HG02852 (cell line): ENCODE data around the gene GSK3B.
"Not testable (repeated sequence)": the region's sequence is repeated elsewhere in the genome, so short reads cannot be mapped to it uniquely, and the experiment has no call there.

Experiments
- ATAC-seq: cut with Tn5 transposase; IDR thresholded peaks from one replicate; pipeline ENCODE4 v1.9.1; 2021; ENCODE audit warnings: mild to moderate bottlenecking, moderate library complexity; ENCODE audit not compliant: unreplicated experiment

Gene GSK3B

DNA sequence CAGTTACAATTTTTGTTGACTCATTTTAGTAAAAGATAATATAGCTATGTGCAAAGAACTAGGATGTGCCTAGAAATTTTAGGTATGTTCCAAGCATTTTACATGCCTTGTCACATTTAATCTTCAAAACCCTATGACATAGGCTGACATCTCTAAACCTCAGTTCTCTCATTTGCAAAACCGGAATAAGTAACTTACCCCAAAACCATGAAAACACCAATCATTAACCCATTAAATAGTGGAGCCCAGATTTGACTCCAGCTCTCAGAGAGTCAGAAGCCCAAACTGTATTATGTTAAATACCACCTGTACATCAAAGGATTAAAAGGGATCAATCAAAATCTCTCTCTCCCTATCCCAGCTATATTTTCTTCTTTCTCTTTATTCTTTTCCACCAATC lies 36.6 kb downstream of the GSK3B start:
- no peak for ATAC-seq

DNA sequence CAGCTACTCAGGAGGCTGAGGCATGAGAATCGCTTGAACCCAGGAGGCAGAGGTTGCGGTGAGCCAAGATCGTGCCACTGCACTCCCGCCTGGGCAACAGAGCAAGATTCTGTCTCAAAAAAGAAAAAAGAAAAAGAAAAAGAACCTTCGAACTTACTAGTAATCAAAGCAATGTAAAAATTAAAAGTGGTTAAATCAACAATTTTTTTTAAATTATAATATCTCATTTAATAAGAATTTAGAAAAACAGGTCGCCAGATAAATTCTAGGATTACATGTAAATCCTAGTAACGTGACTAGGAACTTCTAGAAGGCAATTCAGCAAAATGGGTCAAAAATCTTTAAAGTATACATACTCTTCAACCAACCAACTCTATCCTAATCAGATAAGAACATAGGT lies 37.2 kb downstream of the GSK3B start:
- no peak for ATAC-seq

DNA sequence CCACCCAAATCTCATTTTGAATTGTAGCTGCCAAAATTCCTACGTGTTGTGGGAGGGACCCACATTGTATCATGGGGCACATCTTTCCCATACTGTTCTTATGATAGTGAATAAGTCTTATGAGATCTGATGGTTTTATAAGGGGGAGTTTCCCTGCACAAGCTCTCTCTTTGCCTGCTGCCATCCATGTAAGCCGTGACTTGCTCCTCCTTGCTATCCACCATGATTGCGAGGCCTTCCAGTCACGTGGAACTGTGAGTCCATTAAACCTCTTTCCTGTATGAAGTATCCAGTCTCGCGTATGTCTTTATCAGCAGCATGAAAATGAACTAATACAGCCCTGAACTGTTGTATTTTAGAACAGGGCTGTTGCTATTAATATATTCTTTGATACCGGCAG lies 40.6 kb downstream of the GSK3B start:
- not testable (repeated sequence) for ATAC-seq

DNA sequence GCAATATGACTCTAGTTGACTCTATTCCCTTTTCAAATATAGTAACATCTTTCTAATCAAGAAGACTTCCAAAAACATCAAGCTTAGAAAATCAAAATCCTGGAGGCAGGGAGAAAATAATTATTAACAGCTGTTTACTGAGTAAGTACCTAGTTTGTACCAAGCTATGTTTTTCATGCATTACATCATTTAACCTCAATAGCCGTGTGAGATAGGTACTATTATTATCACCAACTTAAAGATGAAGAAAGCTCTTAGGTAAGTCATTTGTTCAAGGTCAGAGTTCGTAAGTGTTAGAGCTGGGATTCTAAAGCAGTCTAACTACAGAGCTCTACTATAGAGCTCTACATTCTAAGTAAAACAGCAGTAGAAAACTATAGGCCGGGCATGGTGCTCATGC lies 41.6 kb downstream of the GSK3B start:
- ATAC-seq, result no peak

DNA sequence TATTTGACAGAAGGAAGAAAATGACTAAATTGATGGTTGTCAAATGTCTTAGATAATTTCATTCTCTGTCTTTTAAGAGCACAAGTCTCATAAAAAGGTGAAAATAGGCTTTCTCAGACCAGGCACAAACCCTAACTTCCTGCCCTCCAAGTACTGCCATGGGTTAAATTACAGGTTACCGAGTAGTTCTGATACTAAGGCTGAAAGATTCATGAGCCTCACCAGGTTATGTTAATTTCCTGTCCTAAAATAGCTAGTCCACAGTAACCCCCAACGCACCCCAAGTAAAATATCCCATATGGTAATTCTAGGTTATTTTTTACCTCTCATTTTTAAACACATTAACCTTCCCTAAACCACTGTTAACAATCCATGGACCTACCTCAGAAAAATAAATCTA lies 42.0 kb downstream of the GSK3B start:
- ATAC-seq, result peak; percentile 61

DNA sequence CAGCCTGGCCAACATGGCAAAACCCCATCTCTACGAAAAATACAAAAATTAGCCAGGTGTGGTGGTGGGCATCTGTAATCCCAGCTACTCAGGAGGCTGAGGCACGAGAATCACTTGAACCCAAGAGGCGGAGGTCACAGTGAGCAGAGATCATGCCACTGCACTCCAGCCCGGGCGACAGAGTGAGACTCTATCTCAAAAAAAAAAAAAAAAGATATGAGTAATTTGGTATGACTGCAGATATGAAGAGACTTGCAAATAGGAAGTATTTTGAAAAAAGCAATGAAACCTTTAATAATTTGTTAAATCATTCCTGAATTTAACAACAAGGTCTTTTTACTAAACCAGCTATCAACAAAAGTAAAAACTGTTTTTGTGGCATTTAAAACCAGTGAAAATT lies 42.7 kb downstream of the GSK3B start:
- not testable (repeated sequence) for ATAC-seq

DNA sequence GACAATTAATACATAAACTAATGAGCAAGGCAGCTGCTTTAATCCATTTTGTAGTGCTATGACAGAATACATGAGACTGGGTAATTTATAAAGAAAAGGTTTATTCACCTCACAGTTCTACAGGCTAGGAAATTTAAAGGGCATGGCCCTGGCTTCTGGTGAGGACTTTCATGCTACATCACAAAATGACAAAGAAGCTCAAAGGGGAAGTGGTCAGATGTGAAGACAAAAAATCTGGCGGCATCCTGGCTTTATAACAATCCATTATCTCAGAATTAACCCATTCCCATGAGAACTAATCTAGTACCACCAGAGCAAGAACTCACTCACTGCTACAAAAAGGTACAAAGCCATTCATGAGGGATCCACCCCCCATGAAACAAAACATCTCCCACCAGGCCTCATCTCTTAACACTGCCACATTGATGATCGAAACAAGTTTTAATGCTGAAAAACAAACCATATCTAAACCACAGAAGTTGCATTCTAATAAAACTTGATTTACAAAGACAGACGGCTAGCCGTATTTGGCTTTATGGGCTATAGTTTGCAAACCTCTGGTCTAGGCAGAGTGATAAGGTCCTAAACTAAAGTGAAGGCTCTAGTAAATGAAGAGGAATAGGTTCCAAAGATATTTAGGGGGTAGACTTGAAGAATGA lies 44.2 kb downstream of the GSK3B start:
- no peak for ATAC-seq

DNA sequence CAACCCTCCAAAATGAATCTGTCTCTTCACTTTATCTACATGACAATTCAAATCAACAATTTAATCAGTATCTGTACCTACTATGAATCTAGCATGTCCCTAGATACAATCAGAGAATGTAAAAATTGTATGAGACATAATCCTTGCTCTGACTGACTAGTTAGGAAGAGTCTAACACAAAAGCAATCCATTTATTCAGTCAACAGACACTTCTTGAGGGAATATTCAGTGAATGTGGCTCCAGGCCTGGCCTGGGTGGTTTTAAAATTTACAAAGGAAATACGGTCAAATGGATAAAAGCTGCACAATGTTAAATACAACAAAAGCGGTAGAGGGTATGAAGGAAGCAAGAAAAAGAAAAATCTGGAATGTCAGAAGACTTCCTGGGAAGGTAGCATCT lies 45.2 kb downstream of the GSK3B start:
- ATAC-seq, result no peak

DNA sequence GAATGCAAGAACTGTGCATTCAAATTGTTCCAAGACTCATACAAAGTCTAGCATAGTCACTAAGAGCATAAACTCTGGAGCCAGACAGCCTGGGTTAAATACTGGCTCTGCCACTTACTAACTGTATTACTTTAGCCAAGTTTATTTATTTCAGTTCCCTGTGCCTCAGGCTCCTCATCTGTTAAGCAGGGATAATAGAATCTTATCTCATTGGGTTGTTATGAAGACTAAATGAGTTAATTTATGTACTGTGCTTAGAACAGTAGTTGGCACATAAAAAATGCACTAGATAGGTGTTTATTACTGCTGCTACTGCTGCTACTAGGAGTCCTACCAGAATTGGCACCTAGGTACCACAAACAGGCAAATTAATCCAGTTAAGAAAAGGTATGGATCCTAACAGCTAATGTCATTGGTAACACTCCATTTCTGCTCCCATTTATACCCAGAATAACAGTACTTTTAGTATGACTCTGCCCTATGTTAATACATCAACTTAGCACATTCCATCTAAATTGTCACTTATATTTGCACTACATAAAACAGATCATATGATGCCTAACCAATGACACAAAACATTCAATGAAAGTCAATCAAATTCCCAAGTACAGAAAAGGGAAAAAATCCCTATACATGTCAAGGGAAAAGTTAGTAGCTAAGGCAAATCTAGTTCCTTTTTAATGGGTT lies 45.7 kb downstream of the GSK3B start:
- no peak for ATAC-seq

DNA sequence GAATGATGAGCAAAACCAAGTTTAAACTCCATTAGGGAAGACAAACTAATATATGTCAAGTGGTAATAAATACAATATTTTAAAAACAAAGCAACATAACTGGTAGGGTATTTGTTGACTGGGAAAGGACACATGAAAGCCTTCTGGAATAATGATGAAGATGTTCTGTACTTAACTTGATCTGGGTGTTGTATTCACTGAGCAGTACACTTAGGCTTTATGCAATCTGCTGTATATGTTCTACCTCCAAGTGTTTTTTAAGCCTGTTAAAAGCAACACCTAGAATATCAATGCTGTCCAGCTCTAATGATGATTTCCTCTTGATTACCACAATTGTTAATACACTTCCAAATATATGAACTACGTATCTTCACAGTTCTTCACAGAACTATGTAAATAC lies 46.6 kb downstream of the GSK3B start:
- no peak for ATAC-seq

DNA sequence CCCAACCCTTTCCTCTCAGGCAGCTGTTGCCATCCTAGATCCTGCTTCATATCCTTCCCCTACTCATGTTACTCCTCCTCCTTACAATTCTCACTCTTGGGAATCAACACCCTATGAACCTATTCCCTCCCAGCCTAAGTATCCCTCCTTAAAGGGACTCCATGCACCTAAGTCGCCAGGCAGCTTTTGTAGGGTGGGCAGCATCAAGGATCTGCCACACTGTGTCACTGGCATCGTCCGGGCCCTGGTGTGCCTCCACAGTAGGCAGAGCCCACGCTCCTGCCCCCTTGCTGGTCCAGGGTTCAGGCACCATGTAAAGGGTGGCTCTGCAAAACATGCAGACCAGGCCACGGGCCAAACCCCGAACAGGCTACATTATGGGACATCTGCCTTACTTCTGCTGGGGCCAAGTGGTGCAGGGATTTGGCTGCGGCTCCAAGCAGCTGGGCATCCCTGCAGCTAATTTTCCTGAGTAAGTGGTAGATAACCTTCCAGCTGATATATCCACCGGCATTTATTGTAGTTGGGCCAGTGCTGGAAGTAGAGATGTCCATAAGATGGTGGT lies 53.4 kb downstream of the GSK3B start:
- ATAC-seq, result no peak

DNA sequence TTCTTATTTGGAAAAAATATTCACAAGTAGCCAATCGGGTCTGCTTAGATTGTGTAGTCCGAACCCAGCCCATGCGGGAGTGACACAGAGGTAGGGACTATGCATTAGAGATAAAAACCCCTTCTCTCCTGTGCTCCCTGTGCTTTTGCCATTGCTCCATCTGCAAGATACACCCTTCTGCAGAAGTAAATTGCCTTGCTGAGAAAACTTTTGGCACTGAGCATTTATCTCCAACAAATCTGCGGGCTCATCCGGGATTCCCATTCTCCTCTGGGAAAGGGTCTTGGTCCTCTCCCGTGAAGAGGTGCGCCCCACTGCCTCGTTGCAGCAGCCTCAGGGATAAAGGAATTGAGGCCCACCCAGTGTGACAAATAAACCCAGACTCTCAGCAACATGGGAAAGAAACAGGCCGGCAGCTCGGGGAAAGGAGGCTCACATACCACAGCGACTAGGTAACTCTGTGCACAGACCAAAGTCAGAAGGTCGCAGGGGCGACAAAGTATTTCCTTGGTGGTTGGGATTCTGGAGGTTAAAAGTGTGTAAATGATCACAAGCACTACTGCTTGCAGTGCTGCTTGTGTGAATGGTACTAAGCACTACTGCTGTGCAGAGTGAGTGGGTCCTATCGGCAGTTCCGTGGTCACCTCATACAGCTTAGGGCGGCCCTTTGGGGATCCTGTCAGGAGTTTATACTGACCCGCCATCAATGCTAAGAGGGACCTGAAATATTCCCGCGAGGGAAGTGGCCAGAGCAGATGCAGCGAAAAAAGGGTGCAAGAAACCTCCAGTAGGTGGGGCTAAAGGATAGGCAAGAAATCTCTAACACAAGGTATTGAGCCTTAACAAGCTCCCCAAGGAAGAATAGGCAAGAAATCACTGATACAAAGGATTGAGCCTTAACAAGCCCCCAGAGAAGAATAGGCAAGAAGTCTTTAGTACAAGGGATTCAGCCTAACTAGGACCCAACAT lies 54.3 kb downstream of the GSK3B start:
- ATAC-seq, result no peak

DNA sequence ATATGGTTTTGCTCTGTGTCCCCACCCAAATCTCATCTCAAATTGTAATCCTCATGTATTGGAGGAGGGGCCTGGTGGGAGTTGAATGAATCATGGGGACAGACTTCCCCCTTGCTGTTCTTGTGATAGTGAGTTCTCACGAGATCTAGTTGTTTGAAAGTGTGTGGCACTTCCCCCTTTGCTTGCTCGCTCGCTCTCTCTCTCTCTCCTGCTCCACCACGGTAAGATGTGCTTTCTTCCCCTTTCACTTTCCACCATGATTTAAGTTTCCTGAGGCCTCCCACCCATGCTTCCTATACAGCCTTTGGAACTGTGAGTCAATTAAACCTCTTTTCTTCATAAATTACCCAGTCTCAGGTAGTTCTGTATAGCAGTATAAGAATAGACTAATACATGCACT lies 60.7 kb downstream of the GSK3B start:
- no peak for ATAC-seq

DNA sequence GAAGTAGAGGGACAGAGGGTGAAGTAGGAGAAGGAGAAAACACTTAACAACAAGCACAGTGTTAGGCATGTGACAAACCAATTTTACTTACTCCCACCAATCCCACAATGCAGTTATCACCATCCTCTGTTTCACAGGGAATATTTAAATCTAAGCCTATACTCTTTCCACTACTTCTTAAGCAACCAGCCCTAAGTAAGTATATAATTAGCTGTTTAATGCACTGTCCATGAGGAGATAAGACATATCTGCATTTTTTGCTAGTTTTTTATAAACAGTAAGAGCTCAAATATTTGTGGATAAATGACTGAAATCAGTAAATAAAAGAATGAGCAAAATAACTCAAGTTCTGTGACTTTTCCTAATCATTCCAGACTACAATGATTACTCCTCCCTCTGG lies 62.7 kb downstream of the GSK3B start:
- no peak for ATAC-seq

DNA sequence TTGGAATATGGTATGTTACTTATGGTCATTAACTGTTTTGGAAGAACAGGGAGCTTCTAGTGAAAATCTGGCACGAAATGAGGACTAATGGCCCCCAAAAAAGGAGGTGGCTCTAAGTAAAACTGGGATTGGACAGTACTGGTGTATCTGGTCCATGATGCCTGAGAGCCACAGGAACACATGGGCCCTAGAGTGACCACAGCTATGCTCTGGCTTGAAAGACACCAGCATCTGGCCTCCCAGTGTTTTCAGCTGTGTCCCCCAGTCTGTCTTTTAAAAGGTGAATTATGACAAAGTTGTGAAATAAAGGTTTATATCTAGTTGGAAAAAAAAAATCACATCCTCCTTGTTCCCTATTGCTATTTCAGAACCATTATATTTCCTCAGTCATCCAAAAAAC lies 64.5 kb downstream of the GSK3B start:
- no peak for ATAC-seq

DNA sequence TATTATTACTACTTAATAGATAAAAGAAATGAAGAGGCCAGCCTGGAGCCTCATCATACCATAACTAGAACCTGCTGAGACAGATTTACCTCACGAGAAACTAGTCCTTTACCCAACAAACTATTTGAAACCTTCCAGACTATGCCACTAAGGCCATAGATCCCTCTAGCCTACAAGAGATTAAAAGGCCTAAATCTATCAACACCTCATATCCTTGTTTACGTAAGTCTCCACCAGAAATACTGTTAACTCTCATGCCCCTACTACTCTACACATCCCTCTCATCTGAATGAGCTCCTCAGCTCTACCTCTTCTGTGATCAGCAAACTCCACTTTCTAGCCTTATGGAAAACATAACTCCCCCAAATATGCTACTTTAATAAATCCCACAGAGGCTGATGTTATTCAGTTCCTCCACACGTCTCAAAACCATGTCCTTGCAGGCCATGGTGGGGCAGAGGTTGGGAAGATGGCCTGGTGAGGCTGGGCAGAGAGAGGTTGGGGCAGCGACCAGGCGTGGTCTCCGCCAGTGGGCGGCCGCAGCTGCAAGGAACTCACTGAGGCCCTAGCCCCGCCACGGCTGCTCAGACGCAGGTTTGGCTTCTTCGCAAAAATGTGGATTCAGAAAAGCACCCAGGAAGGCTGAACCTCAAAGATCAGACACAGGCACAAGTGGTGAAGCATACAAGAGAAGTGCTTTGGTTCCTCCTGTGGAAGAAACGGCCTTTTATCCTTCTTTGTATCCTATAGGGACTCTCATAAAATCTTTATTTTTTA lies 65.8 kb downstream of the GSK3B start:
- ATAC-seq, result no peak

DNA sequence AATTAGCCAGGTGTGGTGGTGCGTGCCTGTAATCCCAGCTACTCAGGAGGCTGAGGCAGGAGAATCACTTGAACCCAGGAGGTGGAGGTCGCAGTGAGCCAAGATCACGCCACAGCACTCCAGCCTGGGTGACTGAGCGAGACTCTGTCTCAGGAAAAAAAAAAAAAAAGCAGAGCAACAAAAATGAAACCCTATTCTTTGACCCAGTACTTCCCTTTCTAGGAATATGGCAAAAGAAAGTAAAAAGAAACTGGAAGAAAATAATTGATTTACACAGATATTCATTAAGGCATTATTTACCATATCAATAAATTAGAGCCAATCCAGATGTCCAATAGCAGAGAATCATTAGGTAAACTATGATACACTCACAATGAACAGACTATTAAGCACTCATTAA lies 67.0 kb downstream of the GSK3B start:
- no peak for ATAC-seq

DNA sequence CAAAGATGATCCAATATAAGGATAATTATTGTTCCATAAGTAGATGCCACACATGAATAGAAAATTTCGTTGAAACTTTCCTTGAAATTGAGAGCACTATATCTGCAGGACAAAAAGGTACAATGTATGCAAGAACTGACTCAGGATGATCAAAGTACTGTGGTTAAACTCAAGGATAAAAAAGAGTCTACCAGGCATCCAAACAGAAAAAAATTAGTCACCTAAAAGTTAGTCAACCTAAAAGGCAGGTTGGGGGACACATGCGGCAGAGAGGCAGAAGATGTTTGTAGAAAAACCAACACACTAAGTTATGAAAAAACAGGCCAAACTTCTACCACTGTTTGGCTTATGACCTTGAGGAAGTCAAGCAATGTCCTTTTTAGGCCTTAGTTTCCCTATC lies 68.7 kb downstream of the GSK3B start:
- no peak for ATAC-seq

DNA sequence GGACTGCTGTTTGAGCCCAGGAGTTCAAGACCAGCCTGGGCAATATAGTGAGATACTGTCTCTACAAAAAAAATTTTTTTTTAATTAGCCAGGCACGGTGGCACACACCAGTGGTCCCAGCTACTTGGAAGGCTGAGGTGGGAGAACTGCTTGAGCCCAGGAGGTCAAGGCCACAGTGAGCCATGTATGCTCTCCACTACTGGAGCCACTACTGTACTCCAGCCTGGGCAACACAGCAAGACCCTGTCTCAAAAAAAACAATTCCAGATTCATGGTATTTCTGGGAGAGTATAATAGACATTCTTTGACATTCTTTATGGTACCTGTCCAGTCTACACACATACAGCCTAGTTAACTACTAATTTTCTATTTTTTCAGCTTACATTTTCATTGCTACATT lies 70.1 kb downstream of the GSK3B start:
- no peak for ATAC-seq

DNA sequence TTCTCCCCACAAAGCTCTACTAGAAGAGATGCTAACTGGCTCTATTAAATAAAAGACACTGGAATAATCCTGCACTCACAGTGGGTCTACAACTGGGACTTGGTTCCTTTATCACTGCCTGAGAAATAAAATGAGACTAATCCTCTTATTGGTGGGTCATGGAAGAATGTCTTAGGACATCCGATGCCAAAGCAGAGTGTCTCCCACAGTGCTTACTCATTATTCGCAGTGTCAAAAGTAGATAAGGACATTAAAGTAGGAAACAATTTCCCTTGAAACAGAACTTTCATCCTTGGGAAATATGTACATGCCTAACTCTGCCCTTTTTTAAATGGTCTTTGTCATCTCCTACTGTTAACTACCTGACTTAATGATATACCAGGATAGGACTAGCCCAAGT lies 71.5 kb downstream of the GSK3B start:
- ATAC-seq, result no peak

DNA sequence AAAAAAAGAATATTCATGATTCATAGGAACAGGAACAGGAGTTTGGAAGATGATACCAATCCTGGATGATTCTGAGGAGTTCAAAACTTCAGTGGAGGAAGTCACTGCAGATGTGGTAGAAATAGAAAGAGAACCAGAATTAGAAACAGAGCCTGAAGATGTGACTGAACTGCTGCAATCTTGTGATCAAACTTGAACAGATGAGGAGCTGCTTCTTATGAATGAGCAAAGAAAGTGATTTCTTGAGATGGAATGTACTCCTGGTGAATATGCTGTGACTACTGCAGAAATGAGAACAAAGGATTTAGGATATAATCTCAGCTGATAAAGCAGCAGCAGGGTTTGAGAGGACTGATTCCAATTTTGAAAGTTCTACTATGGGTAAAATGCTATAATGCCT lies 72.7 kb downstream of the GSK3B start:
- no peak for ATAC-seq
